Activated CD4-positive, alpha-beta T cell treated with anti-CD3 and anti-CD28 coated beads for 36 hours (primary cell): ENCODE data around the gene LHFPL3. TPM values are rescaled to one million over a fixed set of nuclear protein-coding genes. Genes with fewer than 3 reads are reported as not detected.

Experiments
- ATAC-seq: fragments of 200-7000 bp; cut with Tn5 transposase; one replicate; pipeline ENCODE4 v1.10.0; 2021; ENCODE audit warnings: mild to moderate bottlenecking, moderate library complexity
- CTCF ChIA-PET: fragments of 350-600 bp; sonication (Branson Sonifier 250); formaldehyde crosslinking; loops from one replicate; lab custom pipeline; 2021; ENCODE audit warnings: antibody characterized with exemption; lab: Charles Lee
- POLR2A ChIA-PET: fragments of 350-600 bp; sonication (Branson Sonifier 250); formaldehyde crosslinking; loops from one replicate; lab custom pipeline; 2021; ENCODE audit warnings: antibody characterized with exemption, inconsistent platforms; lab: Charles Lee
- DNase-seq: peaks from one replicate; pipeline ENCODE4 v3.0.0-alpha.2; 2020
- H3K27ac Mint-ChIP-seq: one replicate; pipeline ENCODE4 v1.8.0; 2021; ENCODE audit warnings: mixed read lengths
- H3K27me3 Mint-ChIP-seq: one replicate; pipeline ENCODE4 v1.8.0; 2021; ENCODE audit warnings: mixed read lengths
- H3K36me3 Mint-ChIP-seq: one replicate; pipeline ENCODE4 v1.8.0; 2021; ENCODE audit warnings: low read depth, mixed read lengths
- H3K4me1 Mint-ChIP-seq: one replicate; pipeline ENCODE4 v1.8.0; 2021; ENCODE audit warnings: mixed read lengths
- H3K4me3 Mint-ChIP-seq: one replicate; pipeline ENCODE4 v1.8.0; 2021; ENCODE audit warnings: mild to moderate bottlenecking, moderate library complexity, mixed read lengths
- H3K9me3 Mint-ChIP-seq: one replicate; pipeline ENCODE4 v1.8.0; 2021; ENCODE audit warnings: low read depth, mixed read lengths
- intact Hi-C, 2 experiments: fragments of 100-400 bp; cut with DNase I in 1 of 2; cut with micrococcal nuclease in 1 of 2; formaldehyde crosslinking; loops; one replicate each; pipeline versions ENCODE4 v1.14.2 to v1.15.1; 2022 to 2024; cut with DNase I, micrococcal nuclease
- total RNA-seq, 2 experiments: library from RNA; stranded (reverse); gene quantifications; one replicate each; pipeline ENCODE4 v1.2.3, GENCODE V29; 2021

The LHFPL3 gene
- total RNA-seq, 2 experiments from 2014 or later, result not detected

- ChIA-PET CTCF (no interaction called here), POLR2A (no interaction called here)
- DNase-seq (no peak), ATAC-seq (no peak)
- H3K9me3 Mint-ChIP-seq, result no peaks in the 10 kb centered on the region
- H3K4me3 Mint-ChIP-seq, result no peak overlapping the region
- no peak overlapping the region for H3K27ac Mint-ChIP-seq
- H3K4me1 Mint-ChIP-seq, result peaks cover 9% of the 10 kb centered on the region
- intact Hi-C loops, result no loop called here
- H3K36me3 Mint-ChIP-seq, result no peaks in the 10 kb centered on the region
- H3K27me3 Mint-ChIP-seq, result peaks cover 49% of the 10 kb centered on the region
Measured at GRCh38 chr7:104327938-104328295, 486 bp upstream of the LHFPL3 start.

- H3K4me1 Mint-ChIP-seq, result peaks cover 9% of the 10 kb centered on the region
- intact Hi-C loops, result no loop called here
- H3K36me3 Mint-ChIP-seq, result no peaks in the 10 kb centered on the region
- CTCF ChIA-PET, result no interaction called here
- H3K27me3 Mint-ChIP-seq, result peaks cover 51% of the 10 kb centered on the region
- H3K4me3 Mint-ChIP-seq, result peak overlapping the region; percentile 17
- no peak for ATAC-seq
- DNase-seq, result peak; percentile 5
- H3K9me3 Mint-ChIP-seq, result no peaks in the 10 kb centered on the region
- POLR2A ChIA-PET, result no interaction called here
- H3K27ac Mint-ChIP-seq, result no peak overlapping the region
Measured at GRCh38 chr7:104328970-104329825, 795 bp downstream of the LHFPL3 start.

DNA sequence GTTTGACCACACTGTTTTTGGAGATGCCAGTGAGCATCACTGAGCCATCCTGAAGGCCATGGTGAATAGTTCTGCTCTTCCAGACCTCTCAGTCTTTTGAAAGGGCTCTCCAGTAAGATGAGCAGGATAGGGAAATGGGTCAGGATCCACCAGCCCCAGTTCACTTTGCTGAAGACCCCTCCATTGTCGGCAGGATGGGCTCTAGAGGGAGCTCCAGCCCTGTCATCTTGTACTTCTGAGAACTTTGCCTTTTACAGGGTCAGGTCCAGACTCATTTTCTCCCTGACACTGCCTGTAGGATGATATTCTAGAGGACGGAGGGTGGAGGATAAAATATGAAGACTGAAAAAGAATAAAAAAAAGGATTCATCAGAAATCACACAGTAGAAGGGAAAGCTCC lies 13.1 kb downstream of the LHFPL3 start:
- H3K36me3 Mint-ChIP-seq, result no peaks in the 10 kb centered on the region
- peaks cover 4% of the 10 kb centered on the region for H3K27me3 Mint-ChIP-seq
- no peak overlapping the region for H3K27ac Mint-ChIP-seq
- peaks cover 2% of the 10 kb centered on the region for H3K9me3 Mint-ChIP-seq
- ChIA-PET CTCF (no interaction called here), POLR2A (no interaction called here)
- H3K4me1 Mint-ChIP-seq, result no peaks in the 10 kb centered on the region
- ATAC-seq (no peak), DNase-seq (peak; percentile 9)
- H3K4me3 Mint-ChIP-seq, result no peak overlapping the region
- intact Hi-C loops, result no loop called here

GRCh38 chr7:104352736-104353135 lies 24.3 kb downstream of the LHFPL3 start:
- intact Hi-C loops, result no loop called here
- POLR2A ChIA-PET, result no interaction called here
- Mint-ChIP-seq H3K4me1 (no peaks in the 10 kb centered on the region), H3K4me3 (no peak overlapping the region), H3K9me3 (no peaks in the 10 kb centered on the region), H3K36me3 (no peaks in the 10 kb centered on the region), H3K27ac (no peak overlapping the region), H3K27me3 (peaks cover 6% of the 10 kb centered on the region)
- DNase-seq (no peak), ATAC-seq (no peak)
- CTCF ChIA-PET, result no interaction called here

DNA sequence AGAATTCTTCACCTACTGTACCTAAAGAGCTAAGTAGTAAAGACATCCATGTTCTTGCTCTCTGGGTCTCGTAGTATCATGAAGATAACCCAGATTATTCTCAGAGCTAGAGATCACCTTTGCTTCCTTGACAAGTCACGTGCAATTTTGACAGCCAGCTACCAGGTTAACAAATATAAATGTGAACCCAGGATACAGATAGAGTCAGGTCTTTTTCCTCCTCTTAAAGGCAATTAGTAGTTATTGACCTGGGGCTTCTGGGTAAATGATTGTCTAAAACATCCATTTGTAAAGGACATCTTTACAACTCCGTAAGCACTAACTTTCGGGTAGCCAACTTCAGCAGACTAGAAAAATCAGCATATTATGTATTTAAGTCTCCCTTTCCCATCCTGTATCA lies 28.8 kb downstream of the LHFPL3 start:
- Mint-ChIP-seq H3K27ac (no peak overlapping the region), H3K4me1 (no peaks in the 10 kb centered on the region), H3K36me3 (no peaks in the 10 kb centered on the region), H3K4me3 (no peak overlapping the region), H3K27me3 (peaks cover 9% of the 10 kb centered on the region), H3K9me3 (no peaks in the 10 kb centered on the region)
- POLR2A ChIA-PET, result no interaction called here
- DNase-seq, result no peak
- intact Hi-C loops, result no loop called here
- CTCF ChIA-PET, result interaction anchor here (0.7 to 2.2 kb wide), 2 partner anchors 125 to 1546 kb away, joined by 3 to 7 read pairs; no protein-coding TSS in a partner anchor
- no peak for ATAC-seq

DNA sequence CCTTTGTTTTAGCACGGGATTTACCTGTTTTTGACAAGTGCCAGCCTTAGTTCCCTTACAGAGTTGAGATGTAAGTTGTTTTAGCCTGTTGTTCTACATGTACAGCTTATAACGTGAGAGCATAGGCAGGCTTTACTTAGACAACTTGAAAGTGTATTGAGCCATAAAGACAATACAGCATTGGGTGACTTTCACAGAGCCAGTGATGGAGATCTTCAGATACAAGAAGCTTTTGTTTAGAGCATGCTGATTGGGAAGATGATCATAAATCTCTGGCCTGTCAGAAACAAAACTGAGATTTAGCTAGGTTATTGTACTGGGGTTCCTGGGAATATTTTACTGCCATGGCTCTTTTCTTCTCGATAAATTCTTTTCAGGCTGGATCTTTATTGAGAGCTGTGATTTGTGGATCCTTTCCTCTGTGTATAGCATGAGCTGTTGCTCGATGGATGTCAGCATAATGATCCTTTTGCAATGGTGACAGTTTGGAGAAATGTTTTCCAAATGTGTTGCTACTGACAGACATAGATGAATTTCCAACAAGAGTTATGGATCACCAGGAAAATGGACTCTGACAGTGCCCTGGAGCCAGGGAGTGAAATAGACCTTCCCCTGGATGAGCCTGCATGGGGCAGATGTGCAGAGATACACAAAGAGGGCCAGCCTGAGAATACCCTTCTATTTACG lies 30.2 kb downstream of the LHFPL3 start:
- intact Hi-C loops, result no loop called here
- no peaks in the 10 kb centered on the region for H3K4me1 Mint-ChIP-seq
- ChIA-PET POLR2A (no interaction called here), CTCF (interaction anchor here (2.2 kb wide), 1 partner anchor 127 kb away, joined by 7 read pairs; no protein-coding TSS in a partner anchor)
- H3K27ac Mint-ChIP-seq, result no peak overlapping the region
- no peak overlapping the region for H3K4me3 Mint-ChIP-seq
- DNase-seq (no peak), ATAC-seq (no peak)
- H3K27me3 Mint-ChIP-seq, result peaks cover 11% of the 10 kb centered on the region
- H3K9me3 Mint-ChIP-seq, result no peaks in the 10 kb centered on the region
- H3K36me3 Mint-ChIP-seq, result no peaks in the 10 kb centered on the region

DNA sequence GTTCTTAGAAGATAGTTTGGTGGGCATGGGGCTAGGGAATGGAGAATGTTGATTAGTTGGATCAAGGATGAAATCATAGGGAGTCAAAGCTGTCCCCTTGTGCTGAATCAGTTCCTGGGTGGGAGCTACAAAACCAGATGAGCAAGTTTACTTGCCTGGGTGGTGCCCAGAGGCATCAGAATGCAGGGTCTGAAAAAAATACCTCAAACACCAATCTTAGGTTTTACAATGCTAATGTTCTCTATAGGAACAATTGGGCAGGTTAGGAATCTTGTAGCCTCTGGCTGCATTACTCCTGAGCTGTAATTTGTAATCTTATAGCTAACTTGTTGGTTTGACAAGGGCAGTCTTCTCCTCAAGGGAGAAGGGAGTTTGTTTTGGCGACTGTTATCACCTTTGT lies 34.4 kb downstream of the LHFPL3 start:
- ChIA-PET CTCF (interaction anchor here (0.6 kb wide), 1 partner anchor 131 kb away, joined by 3 read pairs; no protein-coding TSS in a partner anchor), POLR2A (no interaction called here)
- intact Hi-C loops, result no loop called here
- Mint-ChIP-seq H3K27me3 (peaks cover 9% of the 10 kb centered on the region), H3K36me3 (no peaks in the 10 kb centered on the region), H3K4me3 (no peak overlapping the region), H3K27ac (no peak overlapping the region), H3K9me3 (no peaks in the 10 kb centered on the region), H3K4me1 (no peaks in the 10 kb centered on the region)
- DNase-seq (no peak), ATAC-seq (no peak)

DNA sequence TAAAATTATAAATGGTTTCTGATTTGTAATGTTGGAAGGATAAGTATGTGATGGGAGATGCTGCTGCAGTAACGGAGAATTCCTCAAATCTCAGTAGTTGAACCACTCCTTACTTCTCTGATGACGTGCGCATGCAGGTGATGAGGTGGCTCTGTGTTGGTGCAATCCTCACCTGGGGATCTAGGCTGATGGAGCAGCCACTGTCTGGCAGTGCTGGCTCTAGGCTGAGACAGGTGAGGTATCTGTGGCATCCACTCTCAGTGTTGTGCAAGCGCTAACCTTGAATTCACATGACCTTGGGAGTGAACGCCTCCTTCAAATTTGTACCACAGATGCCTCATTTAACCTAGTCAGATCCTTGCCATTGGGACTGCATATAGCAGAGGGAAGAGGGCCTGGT lies 35.0 kb downstream of the LHFPL3 start:
- Mint-ChIP-seq H3K4me3 (no peak overlapping the region), H3K27ac (no peak overlapping the region), H3K9me3 (no peaks in the 10 kb centered on the region), H3K4me1 (no peaks in the 10 kb centered on the region), H3K27me3 (peaks cover 9% of the 10 kb centered on the region), H3K36me3 (no peaks in the 10 kb centered on the region)
- no peak for DNase-seq
- CTCF ChIA-PET, result interaction anchor here (0.7 kb wide), 1 partner anchor 17 kb away, joined by 3 read pairs; no protein-coding TSS in a partner anchor
- intact Hi-C loops, result no loop called here
- POLR2A ChIA-PET, result no interaction called here
- no peak for ATAC-seq

DNA sequence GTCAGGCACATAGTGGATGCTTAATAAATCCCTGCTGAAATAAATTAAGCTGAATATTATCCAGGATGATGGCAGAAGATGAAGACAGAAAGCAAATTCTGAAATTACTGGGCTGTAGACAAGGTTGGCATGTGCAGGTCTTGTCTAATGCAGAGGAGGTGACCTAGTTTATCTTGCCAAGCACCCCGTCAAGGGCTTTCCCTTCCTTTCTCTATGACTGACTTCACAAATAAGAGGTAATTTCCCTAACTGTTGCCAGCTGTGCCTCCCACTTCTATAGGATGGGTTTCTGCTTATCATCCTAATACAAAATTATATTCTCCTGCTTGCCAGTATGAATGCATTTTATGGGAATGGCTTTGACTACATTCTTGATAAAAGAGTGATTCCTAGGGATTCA lies 38.0 kb downstream of the LHFPL3 start:
- Mint-ChIP-seq H3K27ac (no peak overlapping the region), H3K4me3 (no peak overlapping the region), H3K4me1 (no peaks in the 10 kb centered on the region), H3K36me3 (no peaks in the 10 kb centered on the region), H3K9me3 (no peaks in the 10 kb centered on the region), H3K27me3 (peaks cover 10% of the 10 kb centered on the region)
- DNase-seq (no peak), ATAC-seq (no peak)
- ChIA-PET CTCF (no interaction called here), POLR2A (no interaction called here)
- intact Hi-C loops, result no loop called here

DNA sequence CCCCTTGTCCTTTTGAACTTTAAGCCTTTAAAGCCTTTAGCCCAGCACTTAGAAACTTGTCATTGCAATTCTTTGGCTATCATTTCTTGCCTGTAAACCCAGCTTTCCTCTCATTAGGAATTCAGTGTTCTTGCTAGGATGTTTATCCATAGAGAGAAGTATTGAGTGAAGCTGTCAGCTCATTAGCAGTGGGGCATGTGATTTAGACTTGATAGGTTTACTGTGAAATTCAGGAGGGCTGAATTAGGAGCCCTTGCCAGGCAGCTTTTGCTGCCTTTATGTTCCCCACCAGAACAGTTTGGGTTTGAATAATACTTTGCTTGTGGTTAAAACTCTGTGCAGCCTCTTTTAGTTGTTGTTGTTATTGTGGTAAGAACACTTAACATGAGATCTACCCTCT lies 39.5 kb downstream of the LHFPL3 start:
- Mint-ChIP-seq H3K27me3 (peaks cover 7% of the 10 kb centered on the region), H3K9me3 (no peaks in the 10 kb centered on the region), H3K4me3 (no peak overlapping the region), H3K4me1 (no peaks in the 10 kb centered on the region), H3K27ac (no peak overlapping the region), H3K36me3 (no peaks in the 10 kb centered on the region)
- POLR2A ChIA-PET, result no interaction called here
- DNase-seq (no peak), ATAC-seq (no peak)
- CTCF ChIA-PET, result no interaction called here
- intact Hi-C loops, result no loop called here

GRCh38 chr7:104371216-104371979 lies 43.0 kb downstream of the LHFPL3 start:
- no peaks in the 10 kb centered on the region for H3K36me3 Mint-ChIP-seq
- no peak overlapping the region for H3K4me3 Mint-ChIP-seq
- CTCF ChIA-PET, result no interaction called here
- intact Hi-C loops, result no loop called here
- peaks cover 7% of the 10 kb centered on the region for H3K27me3 Mint-ChIP-seq
- H3K9me3 Mint-ChIP-seq, result no peaks in the 10 kb centered on the region
- DNase-seq, result no peak
- POLR2A ChIA-PET, result no interaction called here
- ATAC-seq, result no peak
- no peaks in the 10 kb centered on the region for H3K4me1 Mint-ChIP-seq
- H3K27ac Mint-ChIP-seq, result no peak overlapping the region
